ENCODE data around the gene GFRA3. TPM values are rescaled to one million over a fixed set of nuclear protein-coding genes. Genes with fewer than 3 reads are reported as not detected.

GFRA3 gene
- total RNA-seq, 3 donors from 2014 or later: 0.77 to 2.4 (median 1.1) TPM

DNA sequence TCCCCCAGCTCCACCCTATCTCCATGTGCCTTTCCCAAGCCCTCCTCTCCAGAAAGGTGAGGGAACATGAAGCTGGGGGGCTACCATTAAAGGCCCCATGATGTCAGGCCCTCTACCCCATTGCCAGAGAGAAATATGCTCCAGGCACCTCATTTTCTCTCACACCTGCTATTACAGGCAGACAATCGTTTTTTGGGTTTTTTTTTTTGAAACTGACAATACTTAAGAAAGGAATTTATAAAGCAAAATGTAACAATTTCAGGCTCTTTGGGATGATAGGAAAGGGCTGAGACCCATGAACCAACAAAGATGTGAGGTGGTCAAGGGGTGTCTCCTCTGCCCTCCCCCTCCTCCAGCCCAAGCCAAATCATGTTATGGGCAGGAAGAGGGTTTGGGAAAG is 1.5 kb upstream of the GFRA3 start:
- intact Hi-C loops (cut with DNase I, micrococcal nuclease): no loop called here
- Histone ChIP-seq H3K4me3 (no peak overlapping the region), H3K9me3 (no peaks in the 10 kb centered on the region), H3K36me3 (ENCODE audit: low read depth) (no peaks in the 10 kb centered on the region), H3K4me1 (ENCODE audit: low read depth) (peaks cover 6% of the 10 kb centered on the region)
- ATAC-seq (no peak), DNase-seq (no peak)
- TF ChIP-seq, protein P1, sequence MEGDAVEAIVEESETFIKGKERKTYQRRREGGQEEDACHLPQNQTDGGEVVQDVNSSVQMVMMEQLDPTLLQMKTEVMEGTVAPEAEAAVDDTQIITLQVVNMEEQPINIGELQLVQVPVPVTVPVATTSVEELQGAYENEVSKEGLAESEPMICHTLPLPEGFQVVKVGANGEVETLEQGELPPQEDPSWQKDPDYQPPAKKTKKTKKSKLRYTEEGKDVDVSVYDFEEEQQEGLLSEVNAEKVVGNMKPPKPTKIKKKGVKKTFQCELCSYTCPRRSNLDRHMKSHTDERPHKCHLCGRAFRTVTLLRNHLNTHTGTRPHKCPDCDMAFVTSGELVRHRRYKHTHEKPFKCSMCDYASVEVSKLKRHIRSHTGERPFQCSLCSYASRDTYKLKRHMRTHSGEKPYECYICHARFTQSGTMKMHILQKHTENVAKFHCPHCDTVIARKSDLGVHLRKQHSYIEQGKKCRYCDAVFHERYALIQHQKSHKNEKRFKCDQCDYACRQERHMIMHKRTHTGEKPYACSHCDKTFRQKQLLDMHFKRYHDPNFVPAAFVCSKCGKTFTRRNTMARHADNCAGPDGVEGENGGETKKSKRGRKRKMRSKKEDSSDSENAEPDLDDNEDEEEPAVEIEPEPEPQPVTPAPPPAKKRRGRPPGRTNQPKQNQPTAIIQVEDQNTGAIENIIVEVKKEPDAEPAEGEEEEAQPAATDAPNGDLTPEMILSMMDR (IDR thresholded peaks at IDR 0.05): no peak

- Histone ChIP-seq H3K4me1 (ENCODE audit: low read depth) (peaks cover 6% of the 10 kb centered on the region), H3K9me3 (no peaks in the 10 kb centered on the region), H3K4me3 (no peak overlapping the region), H3K36me3 (ENCODE audit: low read depth) (no peaks in the 10 kb centered on the region)
- intact Hi-C loops (cut with DNase I, micrococcal nuclease): no loop called here
- peak in 1 of 3 donors; percentile 1 for DNase-seq
- ATAC-seq: no peak
- TF ChIP-seq, protein P1 (IDR thresholded peaks at IDR 0.05): no peak
Measured at GRCh38 chr5:138275379-138275782, 960 bp upstream of the GFRA3 start.

DNA sequence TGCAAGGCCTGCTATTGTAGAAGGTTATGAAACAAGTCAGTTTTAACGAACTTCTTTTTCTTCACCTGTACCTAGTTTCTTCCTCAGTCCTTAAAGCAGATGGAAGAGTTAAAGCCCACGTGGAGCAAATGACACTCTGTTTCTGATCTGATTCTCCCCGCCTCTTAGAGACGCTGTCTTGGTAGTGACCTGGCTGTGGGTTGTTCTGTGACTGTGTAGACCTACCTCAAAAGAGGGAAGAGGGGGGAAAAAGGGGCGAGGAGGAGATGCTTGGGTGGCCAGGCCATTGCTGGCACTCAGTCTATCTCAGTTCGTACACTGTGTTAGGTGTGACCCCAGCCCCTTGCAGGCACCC is 610 bp downstream of the GFRA3 start:
- no peak for DNase-seq
- Histone ChIP-seq H3K4me1 (ENCODE audit: low read depth) (peaks cover 6% of the 10 kb centered on the region), H3K9me3 (no peaks in the 10 kb centered on the region), H3K36me3 (ENCODE audit: low read depth) (no peaks in the 10 kb centered on the region), H3K4me3 (no peak overlapping the region)
- ATAC-seq: no peak
- intact Hi-C loops (cut with DNase I, micrococcal nuclease): no loop called here
- TF ChIP-seq, protein P1 (IDR thresholded peaks at IDR 0.05): no peak

- Histone ChIP-seq H3K9me3 (no peaks in the 10 kb centered on the region), H3K4me1 (ENCODE audit: low read depth) (peaks cover 6% of the 10 kb centered on the region), H3K4me3 (no peak overlapping the region), H3K36me3 (ENCODE audit: low read depth) (no peaks in the 10 kb centered on the region)
- TF ChIP-seq, protein P1 (IDR thresholded peaks at IDR 0.05): no peak
- no peak for DNase-seq
- ATAC-seq: no peak
- intact Hi-C loops (cut with DNase I, micrococcal nuclease): no loop called here
Measured at GRCh38 chr5:138272681-138273080, 1.7 kb downstream of the GFRA3 start.

DNA sequence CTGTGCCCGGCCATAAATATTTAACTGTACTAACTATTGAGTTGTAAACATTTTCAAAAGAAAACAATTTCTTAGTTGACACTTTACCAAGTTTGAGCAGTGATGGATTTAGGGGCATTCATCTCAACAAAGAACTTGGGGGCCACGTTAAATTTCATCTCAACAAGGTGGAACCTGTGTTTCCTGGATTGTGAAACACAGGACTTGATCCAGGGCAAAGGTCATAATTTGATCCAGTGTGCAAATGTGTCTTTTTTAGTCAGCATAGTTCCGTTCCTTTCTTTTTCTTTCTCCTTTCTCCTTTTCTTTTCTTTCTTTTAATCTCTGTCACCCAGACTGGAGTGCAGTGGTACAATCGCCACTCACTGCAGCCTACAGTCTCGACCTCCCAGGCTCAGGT is 3.1 kb downstream of the GFRA3 start:
- intact Hi-C loops (cut with DNase I, micrococcal nuclease): no loop called here
- Histone ChIP-seq H3K9me3 (no peaks in the 10 kb centered on the region), H3K4me3 (no peak overlapping the region), H3K36me3 (ENCODE audit: low read depth) (no peaks in the 10 kb centered on the region), H3K4me1 (ENCODE audit: low read depth) (peaks cover 6% of the 10 kb centered on the region)
- TF ChIP-seq, protein P1 (IDR thresholded peaks at IDR 0.05): no peak
- ATAC-seq (no peak), DNase-seq (no peak)

GRCh38 chr5:138264183-138264582 is 10.2 kb downstream of the GFRA3 start:
- TF ChIP-seq, protein P1 (IDR thresholded peaks at IDR 0.05): no peak
- no peaks in the 10 kb centered on the region for H3K4me1 ChIP-seq (ENCODE audit: low read depth)
- H3K9me3 ChIP-seq: no peaks in the 10 kb centered on the region
- ATAC-seq (no peak), DNase-seq (no peak)
- no peaks in the 10 kb centered on the region for H3K36me3 ChIP-seq (ENCODE audit: low read depth)
- H3K4me3 ChIP-seq: no peak overlapping the region
- intact Hi-C loops (cut with DNase I, micrococcal nuclease): no loop called here

Measured in mucosa of descending colon (tissue), 3 donors.